ENCODE data around the gene NMNAT3.

The NMNAT3 gene

GRCh38 chr3:139677388-139678155, at the start of gene NMNAT3:
NMNAT3 (minus strand) TSS chr3:139677972; CDS start chr3:139627724, 50,248 bp downstream.
- peak; percentile 64 for DNase-seq

- DNase-seq, result no peak
These were observed 43.6 kb upstream of the NMNAT3 start for GRCh38 chr3:139721370-139721769.

GRCh38 chr3:139718415-139718814, 40.6 kb upstream of the NMNAT3 start:
- DNase-seq, result no peak

- no peak for DNase-seq
These were observed 39.2 kb upstream of the NMNAT3 start for GRCh38 chr3:139716908-139717485.

- no peak for DNase-seq
These were observed 38.1 kb upstream of the NMNAT3 start for GRCh38 chr3:139715743-139716360.

- DNase-seq, result no peak
These were observed 37.4 kb upstream of the NMNAT3 start for GRCh38 chr3:139715166-139715565.

GRCh38 chr3:139710212-139710611, 32.4 kb upstream of the NMNAT3 start:
- no peak for DNase-seq

GRCh38 chr3:139705631-139706030, 27.9 kb upstream of the NMNAT3 start:
- DNase-seq, result no peak

- DNase-seq, result no peak
These were observed 18.5 kb upstream of the NMNAT3 start for GRCh38 chr3:139696314-139696604.

- DNase-seq, result no peak
These were observed 17.9 kb upstream of the NMNAT3 start for GRCh38 chr3:139695426-139696313.

GRCh38 chr3:139695007-139695406, 17.2 kb upstream of the NMNAT3 start:
- no peak for DNase-seq

- no peak for DNase-seq
These were observed 16.8 kb upstream of the NMNAT3 start for GRCh38 chr3:139694542-139694941.

GRCh38 chr3:139691619-139692018, 13.8 kb upstream of the NMNAT3 start:
- no peak for DNase-seq

- DNase-seq, result no peak
These were observed 12.0 kb upstream of the NMNAT3 start for GRCh38 chr3:139689708-139690228.

GRCh38 chr3:139689122-139689521, 11.3 kb upstream of the NMNAT3 start:
- DNase-seq, result no peak

- DNase-seq, result no peak
These were observed 9.7 kb upstream of the NMNAT3 start for GRCh38 chr3:139687431-139687830.

GRCh38 chr3:139686624-139687023, 8.9 kb upstream of the NMNAT3 start:
- DNase-seq, result no peak

- DNase-seq, result no peak
These were observed 8.4 kb upstream of the NMNAT3 start for GRCh38 chr3:139686206-139686605.

- no peak for DNase-seq
These were observed 1.5 kb upstream of the NMNAT3 start for GRCh38 chr3:139679220-139679775.

GRCh38 chr3:139676632-139677387, 962 bp downstream of the NMNAT3 start:
- DNase-seq, result no peak

- no peak for DNase-seq
These were observed 1.7 kb downstream of the NMNAT3 start for GRCh38 chr3:139676108-139676507.

GRCh38 chr3:139675327-139675726, 2.4 kb downstream of the NMNAT3 start:
- DNase-seq, result no peak
